Retinal pigment epithelial cell (primary cell): ENCODE measurements around the gene CYP24A1.

Source experiments
- DNase-seq: peaks from one replicate; pipeline ENCODE4 v3.0.0-alpha.2; 2010; ENCODE audit warnings: low read depth
- H3K4me3 ChIP-seq: 2 replicates; pipeline ENCODE4 v1.5.1; 2011; ENCODE audit warnings: mild to moderate bottlenecking, low read length, control low read depth, moderate library complexity
- TF ChIP-seq, protein P1 (sequence below): conservative IDR thresholded peaks from 2 replicates; pipeline ENCODE4 v1.5.1; 2011; ENCODE audit warnings: low read depth, low read length, control low read depth, inconsistent platforms

CYP24A1 gene

DNA sequence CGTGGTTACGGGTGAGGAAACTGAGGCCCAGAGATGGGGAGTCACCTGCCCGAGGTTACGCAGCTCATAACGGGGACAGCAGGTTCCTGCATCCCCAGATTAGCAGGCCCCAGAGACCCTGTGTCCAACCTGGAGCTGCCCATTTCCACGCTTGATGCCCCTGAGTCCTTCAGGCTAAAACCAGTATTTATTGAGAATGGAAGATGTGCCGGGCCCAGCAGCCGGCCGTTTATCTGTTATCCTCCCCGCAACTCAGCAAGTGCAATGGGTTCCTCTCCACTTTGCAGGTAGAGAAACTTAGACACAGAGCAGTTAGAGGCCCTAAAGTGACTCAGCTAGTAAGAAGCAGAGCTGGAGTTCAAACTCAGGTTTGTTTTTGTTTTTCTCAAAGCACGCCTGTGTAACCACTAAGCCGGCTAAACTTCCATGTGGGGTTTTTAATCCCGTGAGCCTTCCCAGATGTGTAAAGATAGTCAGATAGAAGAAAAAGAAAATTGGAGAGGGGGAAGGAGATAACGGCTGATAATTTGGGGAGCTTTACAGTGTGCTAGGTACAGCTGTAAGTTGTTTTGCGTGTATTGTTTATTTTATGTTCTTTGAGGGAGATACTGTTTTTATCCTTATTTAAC lies 34.9 kb upstream of the CYP24A1 start:
- peak overlapping the region; percentile 91 for H3K4me3 ChIP-seq
- peak; percentile 54 for DNase-seq
- TF ChIP-seq, protein P1, sequence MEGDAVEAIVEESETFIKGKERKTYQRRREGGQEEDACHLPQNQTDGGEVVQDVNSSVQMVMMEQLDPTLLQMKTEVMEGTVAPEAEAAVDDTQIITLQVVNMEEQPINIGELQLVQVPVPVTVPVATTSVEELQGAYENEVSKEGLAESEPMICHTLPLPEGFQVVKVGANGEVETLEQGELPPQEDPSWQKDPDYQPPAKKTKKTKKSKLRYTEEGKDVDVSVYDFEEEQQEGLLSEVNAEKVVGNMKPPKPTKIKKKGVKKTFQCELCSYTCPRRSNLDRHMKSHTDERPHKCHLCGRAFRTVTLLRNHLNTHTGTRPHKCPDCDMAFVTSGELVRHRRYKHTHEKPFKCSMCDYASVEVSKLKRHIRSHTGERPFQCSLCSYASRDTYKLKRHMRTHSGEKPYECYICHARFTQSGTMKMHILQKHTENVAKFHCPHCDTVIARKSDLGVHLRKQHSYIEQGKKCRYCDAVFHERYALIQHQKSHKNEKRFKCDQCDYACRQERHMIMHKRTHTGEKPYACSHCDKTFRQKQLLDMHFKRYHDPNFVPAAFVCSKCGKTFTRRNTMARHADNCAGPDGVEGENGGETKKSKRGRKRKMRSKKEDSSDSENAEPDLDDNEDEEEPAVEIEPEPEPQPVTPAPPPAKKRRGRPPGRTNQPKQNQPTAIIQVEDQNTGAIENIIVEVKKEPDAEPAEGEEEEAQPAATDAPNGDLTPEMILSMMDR: no peak

- TF ChIP-seq, protein P1: peak; percentile 76
- peak within 1 kb of the TSS; percentile 91 for H3K4me3 ChIP-seq
- no peak for DNase-seq
Observed at GRCh38 chr20:54207743-54208547, 34.2 kb upstream of the CYP24A1 start, which contains the start of gene PFDN4. Gene PFDN4 (plus strand): TSS chr20:54208087. CDS start chr20:54208101, 14 bp downstream.

DNA sequence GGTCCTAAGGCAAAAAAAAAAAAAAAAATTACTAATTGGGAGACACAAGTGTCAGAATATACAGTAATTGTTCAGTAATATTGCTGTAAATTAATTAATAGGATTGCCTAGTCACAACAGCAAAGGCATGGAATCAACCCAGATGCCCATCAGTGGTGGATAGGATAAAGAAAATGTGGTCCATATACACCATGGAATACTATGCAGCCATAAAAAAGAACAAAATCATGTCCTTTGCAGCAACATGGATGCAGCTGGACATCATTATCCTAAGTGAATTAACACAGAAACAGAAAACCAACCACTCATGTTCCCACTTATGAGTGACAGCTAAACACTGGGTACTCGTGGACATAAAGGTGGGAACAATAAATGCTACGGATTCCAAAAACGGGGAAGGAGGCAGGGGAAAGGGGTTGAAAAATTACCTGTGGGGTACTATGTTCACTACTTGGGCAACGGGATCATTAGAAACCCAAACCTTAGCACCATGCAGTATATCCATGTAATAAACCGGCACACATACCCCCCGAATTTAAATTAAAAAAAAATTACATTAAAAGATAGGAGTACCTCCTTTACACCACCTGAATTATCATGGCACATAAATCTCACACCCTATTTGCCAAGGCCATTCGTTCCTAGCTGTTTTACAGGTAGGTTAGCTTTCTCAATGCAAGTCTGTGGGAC lies 33.4 kb upstream of the CYP24A1 start:
- TF ChIP-seq, protein P1: no peak
- H3K4me3 ChIP-seq: no peak overlapping the region
- DNase-seq: no peak

GRCh38 chr20:54205450-54205849 lies 31.7 kb upstream of the CYP24A1 start:
- TF ChIP-seq, protein P1: no peak
- no peak for DNase-seq

GRCh38 chr20:54204481-54204880 lies 30.7 kb upstream of the CYP24A1 start:
- H3K4me3 ChIP-seq: no peak overlapping the region
- no peak for DNase-seq
- TF ChIP-seq, protein P1: no peak

More at GRCh38 chr20:54205450-54205849, 31.7 kb upstream of the CYP24A1 start:
- H3K4me3 ChIP-seq: no peak overlapping the region

DNA sequence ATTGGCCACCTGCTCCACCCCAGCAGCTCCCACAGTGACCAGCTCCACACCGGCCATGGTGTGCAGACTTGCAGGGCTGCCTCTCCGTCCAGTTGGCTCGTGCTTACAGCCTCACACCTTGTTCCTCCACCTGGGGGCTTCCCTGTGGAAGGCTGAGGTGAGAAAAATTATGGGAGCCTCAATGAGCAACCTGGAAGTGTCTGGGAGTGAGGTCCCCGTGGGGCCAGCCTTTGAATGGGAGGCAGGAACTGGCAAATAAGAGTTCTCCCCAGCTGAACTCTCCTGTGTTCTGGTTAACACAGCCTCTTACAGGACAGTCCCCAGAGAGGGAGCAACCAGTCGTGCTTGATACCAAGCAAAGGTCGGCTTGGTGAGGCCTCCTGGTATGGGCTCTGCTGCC lies 30.3 kb upstream of the CYP24A1 start:
- H3K4me3 ChIP-seq: no peak overlapping the region
- DNase-seq: no peak
- TF ChIP-seq, protein P1: no peak
